Endothelial cell of umbilical vein (primary cell): ENCODE data around the gene ITPR2. TPM values are rescaled to one million over a fixed set of nuclear protein-coding genes. Genes with fewer than 3 reads are reported as not detected.

ENCODE experiments used
- BruUV-seq: library from RNA; stranded (reverse); fragments of 400-500 nt; replicated peaks from 2 replicates; lab custom pipeline; 2021; lab: Mats Ljungman, UMichigan
- CTCF ChIA-PET: fragments of 300-600, 350-600 bp; sonication (Branson Sonifier 250); formaldehyde crosslinking; loops from one replicate; lab custom pipeline; 2021; ENCODE audit warnings: antibody characterized with exemption, inconsistent platforms; lab: Charles Lee
- POLR2A ChIA-PET: fragments of 300-600, 350-600 bp; sonication (Branson Sonifier 250); formaldehyde crosslinking; loops from one replicate; lab custom pipeline; 2021; ENCODE audit warnings: antibody characterized with exemption, inconsistent platforms; lab: Charles Lee
- DNase-seq: peaks from one replicate; pipeline ENCODE4 v3.0.0-alpha.2; 2011; ENCODE audit warnings: low read depth, low spot score
- FAIRE-seq: peaks from 2 replicates; lab custom pipeline; 2011; peaks lifted over from hg19 to GRCh38; lab: Jason Lieb, UNC
- H2AFZ ChIP-seq: 2 replicates; pipeline ENCODE4 v1.6.0; 2012; ENCODE audit warnings: low read depth, low read length, control low read depth, inconsistent platforms
- H3K27ac ChIP-seq: 2 replicates; pipeline ENCODE4 v1.5.1; 2011; ENCODE audit warnings: low read depth, mild to moderate bottlenecking, control low read depth, low read length, moderate library complexity; ENCODE audit not compliant: insufficient read depth
- H3K27me3 ChIP-seq, 2 experiments: 2 replicates each; pipeline versions ENCODE4 v1.6.0 to v1.6.1; 2011; ENCODE audit warnings: low read length in 2 of 2, mixed read lengths in 1 of 2; ENCODE audit not compliant: control insufficient read depth in 2 of 2, insufficient read depth in 2 of 2
- H3K36me3 ChIP-seq, 2 experiments: 2 replicates in 1 of 2; 3 replicates in 1 of 2; pipeline ENCODE4 v1.5.1; 2011; ENCODE audit warnings: low read length in 2 of 2, mild to moderate bottlenecking in 1 of 2, moderate library complexity in 1 of 2; ENCODE audit not compliant: control insufficient read depth in 2 of 2, insufficient read depth in 2 of 2; ENCODE audit errors: extremely low read depth in 1 of 2
- H3K4me1 ChIP-seq: 3 replicates; pipeline ENCODE4 v1.5.1; 2011; ENCODE audit warnings: mild to moderate bottlenecking, low read length; ENCODE audit not compliant: control insufficient read depth, insufficient read depth; ENCODE audit errors: extremely low read depth
- H3K4me2 ChIP-seq: 2 replicates; pipeline ENCODE4 v1.6.1; 2011; ENCODE audit warnings: low read length, control low read depth, mixed read lengths; ENCODE audit not compliant: insufficient read depth
- H3K4me3 ChIP-seq, 3 experiments: fragments of 200-600 bp in 1 of 3; sonication (generic), shearing (Covaris generic) in 1 of 3; replicated peaks in 1 of 3; 2 replicates each; pipeline ENCODE4 v1.5.1; 2011 to 2016; ENCODE audit warnings: control low read depth in 3 of 3, low read length in 3 of 3, mild to moderate bottlenecking in 2 of 3, inconsistent platforms in 1 of 3, low read depth in 1 of 3, moderate library complexity in 1 of 3; ENCODE audit not compliant: insufficient read depth in 1 of 3
- H3K79me2 ChIP-seq: 2 replicates; pipeline ENCODE4 v1.6.0; 2012; ENCODE audit warnings: low read length, inconsistent platforms; ENCODE audit not compliant: control insufficient read depth, insufficient read depth
- H3K9ac ChIP-seq: replicated peaks from 2 replicates; pipeline ENCODE3; 2011; ENCODE audit warnings: low read length, control low read depth; ENCODE audit not compliant: insufficient read depth; ENCODE audit errors: extremely low read depth
- H3K9me1 ChIP-seq: replicated peaks from 3 replicates; pipeline ENCODE4 v1.6.0; 2011; ENCODE audit warnings: mild to moderate bottlenecking, low read length; ENCODE audit not compliant: control insufficient read depth, insufficient read depth; ENCODE audit errors: extremely low read depth
- H3K9me3 ChIP-seq: replicated peaks from 2 replicates; pipeline ENCODE4 v1.5.1; 2012; ENCODE audit warnings: low read length, inconsistent platforms; ENCODE audit not compliant: control insufficient read depth, insufficient read depth
- H4K20me1 ChIP-seq: replicated peaks from 2 replicates; pipeline ENCODE3; 2011; ENCODE audit warnings: mild to moderate bottlenecking, low read length; ENCODE audit not compliant: control insufficient read depth, insufficient read depth; ENCODE audit errors: extremely low read depth
- EZH2 ChIP-seq: IDR thresholded peaks from 2 replicates; pipeline ENCODE4 v1.6.1; 2012; ENCODE audit warnings: borderline replicate concordance, low read depth, mild to moderate bottlenecking, moderate library complexity, low read length, inconsistent platforms; ENCODE audit not compliant: severe bottlenecking
- FOS ChIP-seq: IDR thresholded peaks from 2 replicates; pipeline ENCODE4 v1.6.1; 2011; ENCODE audit warnings: mild to moderate bottlenecking, low read length, moderate library complexity, borderline replicate concordance; ENCODE audit not compliant: insufficient read depth
- GATA2 ChIP-seq: IDR thresholded peaks from 2 replicates; pipeline ENCODE4 v1.7.0; 2011; ENCODE audit warnings: low read depth, mild to moderate bottlenecking, moderate library complexity, mixed read lengths, low read length; ENCODE audit not compliant: insufficient read length, insufficient read depth
- JUN ChIP-seq: IDR thresholded peaks from 2 replicates; pipeline ENCODE4 v1.6.1; 2011; ENCODE audit warnings: borderline replicate concordance, low read depth; ENCODE audit not compliant: insufficient read length, insufficient read depth
- MYC ChIP-seq: IDR thresholded peaks from one replicate; pipeline ENCODE4 v1.6.1; 2011; ENCODE audit warnings: mild to moderate bottlenecking, low read depth, low read length
- POLR2A ChIP-seq: IDR thresholded peaks from 2 replicates; pipeline ENCODE4 v1.6.1; 2012; ENCODE audit warnings: low read depth, mild to moderate bottlenecking, control low read depth, low read length
- POLR2AphosphoS5 ChIP-seq: IDR thresholded peaks from 2 replicates; pipeline ENCODE4 v1.6.1; 2012; ENCODE audit warnings: low read depth, mild to moderate bottlenecking, control low read depth, low read length, moderate library complexity; ENCODE audit not compliant: insufficient read depth
- dilution Hi-C: fragments of 300-500 bp; cut with MboI; formaldehyde crosslinking; loops from one replicate; pipeline ENCODE4 v1.15.0; 2019; ENCODE audit warnings: low sequenced_read_pairs; ENCODE audit not compliant: extremely low pct_ligation_motif_present
- intact Hi-C: fragments of 100-400 bp; cut with micrococcal nuclease; formaldehyde crosslinking; loops from one replicate; pipeline ENCODE4 v1.10.0; 2022
- polyA plus RNA-seq, 4 experiments: library from polyadenylated mRNA; depleted of rRNA in 3 of 4; stranded (reverse) in 3 of 4; unstranded in 1 of 4; fragments of >200 nt; gene quantifications; 2 replicates each; pipeline versions ENCODE4 v1.2.1 to v1.2.3, GENCODE V29; 2011 to 2012; ENCODE audit warnings: missing spikeins in 1 of 4
- total RNA-seq: library from RNA; stranded (reverse); gene quantifications from 2 replicates; pipeline ENCODE4 v1.2.3, GENCODE V29; 2021
- TF ChIP-seq, protein P1 (sequence below): IDR thresholded peaks from 2 replicates; pipeline ENCODE4 v1.6.1; 2011; ENCODE audit not compliant: insufficient read depth, insufficient read length
- TF ChIP-seq, protein P2 (sequence below), 2 donors: IDR thresholded peaks; 1 replicate in 1 of 2; 2 replicates in 1 of 2; pipeline ENCODE4 v1.5.1; 2011; ENCODE audit warnings: low read length in 2 of 2, mild to moderate bottlenecking in 2 of 2, moderate library complexity in 2 of 2, control low read depth in 1 of 2, inconsistent platforms in 1 of 2, low read depth in 1 of 2; ENCODE audit not compliant: insufficient read depth in 1 of 2; ENCODE audit errors: extremely low read depth in 1 of 2

The ITPR2 gene
- total and polyA plus RNA-seq, 2 donors (not counting 3 experiments of a cell fraction or from before 2014, with no cell fraction given), result 16.2 to 86.8 TPM

- POLR2A ChIA-PET, result no interaction called here
- Histone ChIP-seq H3K79me2 (no peaks in the 10 kb centered on the region), H2AFZ (no peak overlapping the region), H4K20me1 (no peaks in the 10 kb centered on the region), H3K36me3 (no peaks in the 10 kb centered on the region), H3K9me3 (no peaks in the 10 kb centered on the region), H3K4me3 (no peak overlapping the region), H3K27me3 (no peaks in the 10 kb centered on the region), H3K27ac (no peak overlapping the region), H3K4me1 (no peaks in the 10 kb centered on the region), H3K9ac (no peak overlapping the region), H3K4me2 (no peak overlapping the region), H3K9me1 (no peaks in the 10 kb centered on the region)
- CTCF ChIA-PET, result interaction anchor here (1.5 kb wide), 1 partner anchor 20 kb away, joined by 3 read pairs; no protein-coding TSS in a partner anchor
- intact Hi-C loops, result no loop called here
- FAIRE-seq (no peak), DNase-seq (no peak)
- BruUV-seq, result no TSS peak
- no peak for TF ChIP-seq MYC
- no peak for TF ChIP-seq POLR2AphosphoS5
- TF ChIP-seq EZH2, result no peak
- TF ChIP-seq, protein P1, sequence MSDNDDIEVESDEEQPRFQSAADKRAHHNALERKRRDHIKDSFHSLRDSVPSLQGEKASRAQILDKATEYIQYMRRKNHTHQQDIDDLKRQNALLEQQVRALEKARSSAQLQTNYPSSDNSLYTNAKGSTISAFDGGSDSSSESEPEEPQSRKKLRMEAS, result no peak
- TF ChIP-seq POLR2A, result no peak
- no peak for TF ChIP-seq GATA2
- no peak for TF ChIP-seq FOS
- no peak for TF ChIP-seq JUN
- TF ChIP-seq, protein P2, sequence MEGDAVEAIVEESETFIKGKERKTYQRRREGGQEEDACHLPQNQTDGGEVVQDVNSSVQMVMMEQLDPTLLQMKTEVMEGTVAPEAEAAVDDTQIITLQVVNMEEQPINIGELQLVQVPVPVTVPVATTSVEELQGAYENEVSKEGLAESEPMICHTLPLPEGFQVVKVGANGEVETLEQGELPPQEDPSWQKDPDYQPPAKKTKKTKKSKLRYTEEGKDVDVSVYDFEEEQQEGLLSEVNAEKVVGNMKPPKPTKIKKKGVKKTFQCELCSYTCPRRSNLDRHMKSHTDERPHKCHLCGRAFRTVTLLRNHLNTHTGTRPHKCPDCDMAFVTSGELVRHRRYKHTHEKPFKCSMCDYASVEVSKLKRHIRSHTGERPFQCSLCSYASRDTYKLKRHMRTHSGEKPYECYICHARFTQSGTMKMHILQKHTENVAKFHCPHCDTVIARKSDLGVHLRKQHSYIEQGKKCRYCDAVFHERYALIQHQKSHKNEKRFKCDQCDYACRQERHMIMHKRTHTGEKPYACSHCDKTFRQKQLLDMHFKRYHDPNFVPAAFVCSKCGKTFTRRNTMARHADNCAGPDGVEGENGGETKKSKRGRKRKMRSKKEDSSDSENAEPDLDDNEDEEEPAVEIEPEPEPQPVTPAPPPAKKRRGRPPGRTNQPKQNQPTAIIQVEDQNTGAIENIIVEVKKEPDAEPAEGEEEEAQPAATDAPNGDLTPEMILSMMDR (IDR thresholded peaks at IDR 0.05; ENCODE audit: extremely low read depth in 1 of 2, insufficient read depth in 1 of 2, low read depth in 1 of 2, low read length in 2 of 2), result no peak
- dilution Hi-C loops, result no loop called here
These were observed 474.3 kb downstream of the ITPR2 start for GRCh38 chr12:26358651-26359050.
